NCI-H510A treated with DMSO at 0.1 percent for 48 hours (cell line): ENCODE results near the gene PDE4B.
"Not testable (repeated sequence)": the region's sequence is repeated elsewhere in the genome, so short reads cannot be mapped to it uniquely, and the experiment has no call there.

Source experiments
- DNase-seq: peaks from one replicate; lab custom pipeline; 2025; lab: John Stamatoyannopoulos, UW

The PDE4B gene

DNA sequence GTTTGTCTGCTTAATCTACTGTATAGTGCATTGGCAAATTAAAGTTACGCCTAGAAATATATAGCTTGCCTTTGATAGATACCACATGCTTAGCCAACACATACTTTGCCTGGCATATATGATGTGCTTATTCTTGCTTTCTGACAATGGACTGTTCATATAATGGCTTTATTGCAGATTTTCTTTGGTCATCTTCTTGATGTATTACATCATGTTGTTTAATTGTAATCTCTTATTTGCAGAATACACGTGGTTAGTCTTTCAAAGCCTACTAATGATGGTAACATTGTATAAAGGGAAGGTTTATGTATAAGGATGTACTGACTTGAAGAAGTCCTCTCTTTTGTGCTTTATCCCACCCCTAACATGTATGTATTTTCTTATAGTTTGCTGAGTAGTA lies 201.5 kb downstream of the PDE4B start:
- no peak for DNase-seq

DNA sequence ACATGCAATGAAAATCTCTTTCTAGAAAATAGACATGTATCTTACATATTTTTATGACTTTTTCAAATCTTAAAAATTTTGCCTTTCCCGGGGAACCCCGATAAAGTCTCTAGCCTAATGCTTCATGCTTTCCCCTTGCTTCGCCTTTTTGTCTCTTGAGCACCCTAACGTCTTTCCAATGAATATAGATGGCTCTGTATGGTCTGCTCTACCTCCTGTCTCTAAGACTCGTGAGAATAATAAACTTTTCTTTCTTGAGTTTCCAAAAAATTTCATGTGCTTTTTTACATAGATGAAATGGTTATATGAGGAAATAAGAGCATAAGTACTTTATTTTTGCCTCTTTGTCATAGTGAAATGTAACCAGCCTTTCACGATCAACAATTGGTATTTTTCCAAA lies 202.6 kb downstream of the PDE4B start:
- no peak for DNase-seq

DNA sequence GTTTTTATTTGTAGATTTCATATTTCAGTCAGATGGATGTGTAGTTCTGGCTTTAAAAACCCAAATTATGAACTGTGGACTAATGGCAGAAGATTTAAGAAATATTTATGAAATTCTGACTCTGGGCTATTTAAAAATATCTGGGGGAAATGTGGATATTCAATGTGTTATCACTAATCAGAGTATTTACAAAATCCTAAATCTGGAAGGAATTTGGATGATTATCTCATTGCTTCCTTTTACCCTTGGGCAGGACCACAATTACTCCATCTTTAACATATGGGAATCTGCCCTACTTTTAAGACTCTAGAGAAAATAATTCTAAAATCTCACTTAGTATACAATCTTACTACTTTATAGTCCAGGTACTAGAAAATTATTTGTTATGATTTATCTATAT lies 203.2 kb downstream of the PDE4B start:
- no peak for DNase-seq

DNA sequence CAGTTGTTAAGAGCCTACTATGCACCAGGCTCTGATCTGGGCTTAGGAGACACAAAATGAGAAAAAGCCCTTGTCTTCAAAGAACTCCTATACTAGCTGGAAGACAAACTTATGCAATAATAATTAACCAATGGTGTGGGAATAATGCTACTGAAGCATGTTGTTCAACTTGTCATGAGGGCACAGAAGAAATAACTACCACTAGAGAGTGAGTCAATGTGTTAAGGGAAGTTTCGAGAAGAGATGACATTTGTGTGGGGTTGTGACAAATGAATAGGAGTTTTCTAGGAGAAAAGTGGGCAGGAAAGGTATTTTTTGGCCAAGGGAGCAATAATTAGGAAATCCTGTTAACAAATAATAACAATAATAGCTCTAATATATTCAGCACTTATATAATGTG lies 205.0 kb downstream of the PDE4B start:
- no peak for DNase-seq

DNA sequence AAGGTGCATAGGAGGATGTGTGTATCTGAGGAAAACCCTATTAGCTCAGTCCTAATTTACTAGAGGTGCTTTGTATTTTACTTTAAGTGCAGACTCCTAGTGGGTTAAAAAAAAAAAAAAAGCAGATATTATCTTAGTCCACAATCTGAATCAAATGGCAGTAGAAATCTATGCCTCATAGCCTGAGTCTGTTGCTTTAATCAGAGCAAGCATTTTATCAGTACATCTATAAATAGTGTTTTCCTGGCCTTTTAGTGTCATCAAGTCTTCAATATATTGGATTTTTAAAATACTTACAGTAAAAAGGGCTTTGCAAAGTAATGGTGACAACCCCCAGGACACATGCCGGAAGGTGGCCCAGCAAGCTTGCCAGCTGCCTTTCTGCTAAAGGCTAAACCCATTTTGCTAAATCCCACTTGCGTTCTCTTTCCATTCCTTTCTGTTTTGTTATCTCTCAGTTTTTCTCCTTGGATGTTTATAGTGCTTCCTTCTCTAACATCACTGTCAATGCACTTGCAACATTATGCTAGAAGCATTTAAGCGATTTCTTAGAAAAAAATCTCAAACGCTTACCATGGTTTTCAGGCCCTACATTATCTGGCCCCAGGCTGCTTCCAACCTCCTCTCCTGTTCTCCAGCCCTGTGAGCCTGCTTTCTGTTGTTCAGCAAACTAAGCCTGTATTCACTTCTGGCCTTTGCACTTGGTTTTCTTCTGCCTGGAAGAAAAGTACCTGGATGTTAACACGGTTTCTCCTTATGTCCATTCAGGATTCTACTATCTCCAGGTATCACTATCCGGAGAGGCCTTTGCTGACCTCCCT lies 206.3 kb downstream of the PDE4B start:
- DNase-seq: no peak

DNA sequence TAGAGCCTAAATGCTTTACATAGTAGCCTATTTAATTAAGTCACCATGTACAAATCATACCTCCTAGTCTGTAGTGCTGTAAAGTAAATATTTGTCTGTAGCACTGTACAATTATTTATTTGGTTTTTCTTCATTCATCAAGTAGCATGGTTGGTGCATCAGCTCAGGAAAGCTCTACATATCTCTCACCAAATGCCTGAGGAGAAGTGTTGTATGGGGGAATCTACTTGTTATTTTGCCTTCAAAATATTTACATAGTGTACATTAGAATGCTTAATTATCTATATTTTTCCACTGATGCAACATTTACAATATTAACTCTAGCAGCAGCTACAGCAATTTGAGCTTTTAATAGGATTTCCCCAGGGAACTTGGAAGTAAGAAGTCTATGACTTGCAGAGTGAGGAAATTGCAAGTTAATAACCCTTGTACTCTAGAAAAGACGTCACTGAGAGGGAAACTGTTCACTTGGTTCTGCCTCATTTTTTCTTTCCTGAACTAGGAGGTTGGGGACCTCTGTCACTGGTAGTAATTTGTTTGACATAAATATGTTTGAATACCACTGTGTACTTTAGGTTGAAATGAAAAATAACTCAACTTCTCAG lies 207.4 kb downstream of the PDE4B start:
- peak; percentile 77 for DNase-seq

DNA sequence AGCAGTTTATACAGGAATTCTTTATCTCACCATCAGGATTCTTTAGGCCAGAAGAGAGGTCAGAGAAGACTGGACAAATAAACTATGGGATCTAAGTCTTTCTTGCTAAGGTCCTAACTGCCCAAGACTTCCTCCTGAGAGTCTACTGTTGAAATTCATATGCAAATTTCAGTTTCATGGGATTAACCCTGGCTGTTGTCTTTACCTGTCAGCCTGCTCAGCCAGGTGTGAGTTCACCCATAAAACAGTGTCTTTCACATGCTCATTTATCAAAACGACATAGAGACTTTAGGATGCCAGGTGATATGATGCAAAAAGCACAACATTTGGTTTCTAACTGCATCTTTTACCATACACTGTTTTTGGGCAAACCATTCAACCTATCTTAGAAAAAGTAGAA lies 211.0 kb downstream of the PDE4B start:
- no peak for DNase-seq

DNA sequence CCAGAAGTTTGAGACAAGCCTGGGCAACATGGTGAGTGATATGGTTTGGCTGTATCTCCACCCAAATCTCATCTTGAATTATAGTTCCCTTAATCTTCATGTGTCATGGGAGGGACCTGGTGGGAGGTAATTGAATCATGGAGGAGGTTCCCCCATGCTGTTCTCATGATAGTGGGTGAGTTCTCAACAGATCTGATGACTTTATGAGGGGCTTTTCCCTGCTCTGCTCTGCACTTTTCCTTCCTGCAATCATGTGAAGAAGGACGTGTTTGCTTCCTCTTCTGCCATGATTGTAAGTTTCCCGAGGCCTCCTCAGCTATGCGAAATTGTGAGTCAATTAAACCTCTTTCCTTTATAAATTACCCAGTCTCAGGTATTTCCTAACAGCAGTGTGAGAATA lies 213.8 kb downstream of the PDE4B start:
- not testable (repeated sequence) for DNase-seq

DNA sequence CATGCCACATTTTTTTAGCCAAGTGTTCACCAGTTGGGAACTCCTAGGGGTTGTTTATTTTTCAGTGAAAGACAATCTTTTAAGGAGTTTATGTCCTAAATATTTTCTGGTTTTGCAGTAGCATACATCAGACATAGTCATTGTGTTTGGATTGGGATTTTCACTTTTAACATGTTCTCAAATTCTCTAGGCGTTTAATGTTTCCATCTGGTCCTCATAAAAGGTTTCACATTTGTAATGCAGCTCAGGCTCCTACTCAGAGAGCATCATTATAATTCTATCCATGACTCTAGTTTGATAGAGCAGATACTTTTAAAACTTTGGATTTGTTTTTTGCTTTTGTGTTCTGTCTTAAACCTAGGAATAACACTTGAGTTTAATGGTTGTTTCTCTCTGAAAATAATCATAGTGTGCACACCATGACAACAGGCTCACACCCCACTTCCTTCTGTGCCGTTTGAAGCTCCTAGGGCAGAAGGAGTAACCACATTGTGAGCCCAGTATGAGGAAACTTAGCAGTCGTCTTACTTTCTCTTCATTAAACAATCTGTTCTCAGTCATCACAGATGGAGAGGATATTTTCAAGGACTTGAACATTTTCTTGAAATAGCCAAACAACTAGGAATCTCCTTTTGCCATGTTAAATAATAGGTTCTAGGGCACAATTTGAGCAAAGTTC lies 219.6 kb downstream of the PDE4B start:
- no peak for DNase-seq

DNA sequence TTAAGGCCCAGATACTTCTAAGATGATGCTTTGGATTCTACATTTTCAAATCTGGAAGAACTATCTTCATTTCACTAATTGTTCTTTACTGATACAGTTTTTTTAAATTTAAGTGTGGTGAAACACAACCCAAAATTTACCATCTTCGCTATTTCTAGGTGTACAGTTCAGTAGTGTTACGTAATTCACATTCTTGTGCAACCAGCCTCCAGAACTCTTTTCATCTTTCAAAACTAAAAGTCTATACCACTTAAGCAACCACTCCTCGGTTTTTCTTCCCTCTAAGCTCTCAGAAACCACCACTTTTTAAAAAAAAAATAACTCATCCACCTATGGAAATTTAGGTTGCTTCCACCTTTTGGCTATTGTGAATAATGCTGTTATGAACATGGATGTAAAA lies 220.7 kb downstream of the PDE4B start:
- DNase-seq: no peak

DNA sequence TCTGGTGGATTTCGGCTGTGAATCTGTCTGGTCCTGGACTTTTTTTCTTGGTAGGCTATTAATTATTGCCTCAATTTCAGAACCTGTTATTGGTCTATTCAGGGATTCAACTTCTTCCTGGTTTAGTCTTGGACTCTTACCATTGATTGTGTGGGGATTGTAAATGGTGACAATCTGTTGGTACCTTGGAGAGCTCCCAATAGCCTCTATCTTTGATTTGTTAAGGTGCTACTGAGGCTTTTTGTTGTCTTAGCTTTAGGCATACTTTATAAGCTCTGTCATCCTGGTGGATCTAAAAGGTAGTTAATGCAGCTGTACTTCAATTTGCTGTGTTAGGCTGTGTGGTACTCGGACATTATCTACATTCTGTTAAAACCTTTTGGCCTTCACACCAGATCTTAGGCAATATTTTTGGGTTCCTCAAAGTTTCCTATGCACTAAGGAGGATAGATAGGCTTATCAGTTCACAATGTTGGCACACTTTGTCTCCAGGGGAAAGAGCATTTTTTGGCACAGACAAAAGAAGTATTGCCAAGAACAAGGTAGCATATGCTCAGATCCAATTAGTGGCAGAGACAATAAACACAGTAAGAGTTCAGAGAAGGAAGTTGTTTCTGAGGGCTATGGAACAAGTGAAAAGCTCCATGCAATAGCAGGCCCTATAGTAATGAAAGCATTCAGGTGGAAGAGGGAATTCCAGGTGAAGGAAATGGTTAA lies 230.4 kb downstream of the PDE4B start:
- DNase-seq: no peak

DNA sequence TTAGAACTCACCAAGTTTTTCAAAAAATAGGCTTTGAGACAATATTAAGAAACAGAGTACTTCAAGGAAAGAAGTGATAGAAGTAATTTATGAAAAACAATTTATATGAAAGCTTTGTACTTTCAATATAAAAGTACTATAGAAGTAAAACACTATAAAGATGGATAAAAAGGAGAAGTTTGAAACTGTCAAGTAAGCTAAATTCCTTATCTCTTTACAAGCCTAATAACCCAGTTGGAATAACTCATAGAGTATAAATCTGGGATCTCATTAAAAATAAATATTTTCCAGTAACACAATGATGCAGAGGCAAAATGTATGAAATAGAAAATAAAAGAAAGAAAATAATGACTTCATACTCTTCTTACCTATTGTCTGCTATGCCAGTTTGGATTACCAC lies 232.5 kb downstream of the PDE4B start:
- DNase-seq: no peak

DNA sequence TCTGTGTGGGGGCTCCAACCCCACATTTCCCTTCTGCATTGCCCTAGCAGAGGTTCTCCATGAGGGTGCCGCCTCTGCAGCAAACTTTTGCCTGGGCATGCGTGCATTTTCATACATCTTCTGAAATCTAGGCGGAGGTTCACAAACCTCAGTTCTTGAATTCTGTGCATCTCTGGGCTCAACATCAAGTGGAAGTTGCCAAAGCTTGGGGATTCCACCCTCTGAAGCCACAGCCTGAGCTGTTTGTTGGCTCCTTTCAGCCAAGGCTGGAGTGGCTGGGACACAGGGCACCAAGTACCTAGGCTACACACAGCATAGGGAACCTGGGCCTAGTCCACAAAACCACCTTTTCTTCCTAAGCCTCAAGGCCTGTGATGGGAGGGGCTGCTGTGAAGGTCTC lies 235.3 kb downstream of the PDE4B start:
- DNase-seq: no peak

DNA sequence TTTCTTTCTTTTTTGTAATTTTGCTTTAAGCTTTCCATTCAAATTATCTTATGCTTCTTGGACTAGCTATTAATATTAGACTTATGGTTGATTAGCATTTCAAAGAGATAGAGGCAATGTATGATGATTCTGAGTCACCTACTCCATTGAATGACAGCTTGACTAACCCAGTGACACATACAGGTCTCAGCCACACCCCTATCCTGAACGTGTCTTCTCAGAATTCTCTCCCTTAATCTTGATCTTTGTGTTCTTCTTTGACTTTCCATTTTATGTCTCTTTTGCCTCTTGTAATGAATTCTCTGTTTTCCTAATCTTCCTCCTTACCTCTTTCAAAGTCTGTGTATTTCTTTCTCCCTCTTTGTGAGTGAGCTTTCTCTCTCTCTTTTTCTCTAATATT lies 241.1 kb downstream of the PDE4B start:
- DNase-seq: no peak

DNA sequence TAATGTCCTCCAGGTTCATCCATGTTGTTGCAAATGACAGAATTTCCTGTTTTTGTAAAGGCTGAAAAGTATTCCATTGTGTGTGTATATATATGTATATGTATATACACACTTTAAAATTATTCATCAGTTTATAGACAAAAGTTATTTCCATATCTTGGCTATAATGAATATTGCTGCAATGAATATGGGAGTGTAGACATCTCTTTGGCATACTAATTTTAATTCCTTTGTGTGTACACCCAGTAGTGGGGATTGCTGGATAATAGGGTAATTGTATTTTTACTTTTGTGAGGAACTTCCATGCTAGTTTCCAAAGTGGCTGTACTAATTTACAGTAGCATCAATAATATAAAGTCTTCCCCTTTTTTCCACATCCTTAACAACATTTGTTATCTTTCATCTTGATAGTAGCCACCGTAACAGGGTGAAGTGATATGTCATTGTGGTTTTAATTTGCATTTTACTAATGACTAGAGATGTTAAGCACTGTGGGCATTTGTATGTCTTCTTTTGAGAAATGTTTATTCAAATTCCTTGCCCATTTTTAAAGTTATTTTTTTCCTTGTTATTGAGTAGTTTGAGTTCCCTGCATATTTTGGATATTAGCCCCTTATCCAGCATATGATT lies 243.0 kb downstream of the PDE4B start:
- DNase-seq: no peak

DNA sequence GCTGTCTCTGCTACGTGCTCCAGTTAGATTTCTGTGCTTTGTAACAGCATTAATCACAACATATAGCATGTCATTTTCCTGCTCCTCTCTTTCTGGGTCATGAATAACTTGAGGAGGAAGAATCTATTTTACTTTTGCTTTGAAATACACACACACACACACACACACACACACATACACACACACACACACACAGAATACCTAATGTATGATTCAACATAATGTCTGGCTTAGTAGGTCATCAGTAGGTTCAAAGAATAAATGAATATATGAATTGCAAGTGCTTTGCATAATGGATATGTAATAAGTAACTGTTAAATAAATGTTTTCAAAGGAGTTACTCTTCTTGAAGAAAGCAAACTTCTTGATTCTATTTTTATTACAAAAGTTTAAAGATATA lies 249.0 kb downstream of the PDE4B start:
- no peak for DNase-seq

DNA sequence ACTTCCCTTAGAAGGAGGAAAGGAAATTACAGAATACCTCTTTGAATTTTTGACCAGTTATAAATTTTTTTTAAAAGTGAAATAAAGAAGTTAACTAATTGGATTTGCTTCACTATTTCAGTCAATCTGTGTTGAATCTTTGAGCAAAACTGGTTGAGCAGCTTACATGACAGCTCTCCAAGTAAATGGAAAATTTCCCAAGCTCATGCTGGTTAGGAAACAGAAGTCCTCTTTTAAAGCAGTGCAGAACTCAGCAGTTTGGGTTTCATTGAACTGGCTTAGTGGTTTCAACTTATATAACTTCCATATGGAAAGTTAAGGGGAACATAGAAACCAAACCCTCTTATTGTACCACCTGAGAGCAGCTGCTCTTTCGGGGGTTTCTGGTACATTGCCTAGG lies 250.5 kb downstream of the PDE4B start:
- no peak for DNase-seq

DNA sequence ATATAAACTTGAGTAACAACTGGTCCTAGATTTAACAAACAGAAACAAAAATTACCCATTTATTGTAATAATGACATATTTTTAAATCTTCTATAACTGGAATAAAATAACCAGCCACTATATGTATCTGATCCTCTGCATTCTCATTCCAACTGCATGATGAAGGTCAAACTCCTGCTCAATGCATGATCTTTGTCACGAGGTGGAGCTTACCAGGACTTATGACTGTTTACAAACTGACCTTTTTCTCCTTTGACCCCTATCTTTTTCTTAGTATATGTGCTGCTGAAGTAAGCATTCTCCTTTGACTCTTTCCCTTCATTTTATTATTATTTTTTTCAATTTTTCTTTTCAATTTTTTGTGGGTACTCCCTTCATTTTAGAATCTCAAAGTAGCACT lies 252.2 kb downstream of the PDE4B start:
- no peak for DNase-seq

DNA sequence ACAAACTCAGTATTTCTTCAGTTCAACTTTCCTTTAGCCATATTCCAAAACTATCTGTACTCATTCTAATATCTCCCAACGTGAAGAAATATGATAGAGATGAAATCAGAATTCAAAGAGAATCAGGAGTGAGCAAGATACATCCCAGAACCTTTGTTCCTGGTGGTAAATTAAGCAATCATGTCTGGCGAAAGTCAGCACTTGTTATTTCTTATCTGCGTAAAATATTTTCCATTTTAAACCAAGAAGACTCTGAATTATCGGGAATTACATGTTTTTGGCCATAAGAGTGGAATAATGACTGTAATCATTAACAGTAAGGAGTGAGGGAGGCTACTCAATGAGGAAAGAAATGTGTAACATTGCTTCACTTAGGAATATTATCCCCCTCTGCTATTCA lies 253.7 kb downstream of the PDE4B start:
- no peak for DNase-seq

DNA sequence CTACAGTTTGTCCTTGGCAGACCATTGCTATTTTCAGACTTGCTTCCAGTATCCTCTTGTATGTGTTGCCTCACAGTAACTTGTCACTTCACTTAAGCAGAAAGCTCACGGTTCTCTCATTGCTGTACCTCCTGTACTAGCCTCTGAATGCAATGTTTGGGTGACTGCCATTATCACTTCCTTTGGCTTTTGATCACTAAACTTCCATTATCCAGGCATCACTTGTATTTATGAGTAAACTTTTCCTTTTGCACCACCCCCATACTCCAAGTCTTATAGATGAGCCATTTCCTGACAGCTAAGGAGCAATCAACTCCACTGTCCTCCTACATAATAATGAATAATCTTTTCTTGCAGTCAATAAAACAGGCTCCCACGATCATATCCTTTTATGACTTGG lies 255.3 kb downstream of the PDE4B start:
- no peak for DNase-seq

DNA sequence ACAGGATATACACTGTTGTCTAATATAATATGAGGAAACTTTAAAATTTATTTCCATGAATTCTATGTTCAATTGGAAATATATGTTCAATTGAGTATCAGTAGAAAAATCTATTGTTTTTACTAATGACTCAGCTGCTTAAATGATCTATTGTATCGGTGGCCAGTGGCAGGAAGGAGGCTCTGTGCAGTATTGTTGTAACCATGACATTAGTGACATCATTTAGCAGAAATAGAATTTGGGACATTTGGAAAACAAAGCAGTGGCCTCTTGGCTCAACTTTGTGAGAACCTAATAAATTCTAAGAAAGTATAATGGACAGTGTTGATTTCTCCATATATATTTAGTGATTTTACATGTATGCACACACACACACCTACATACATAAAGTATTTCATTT lies 257.4 kb downstream of the PDE4B start:
- no peak for DNase-seq

DNA sequence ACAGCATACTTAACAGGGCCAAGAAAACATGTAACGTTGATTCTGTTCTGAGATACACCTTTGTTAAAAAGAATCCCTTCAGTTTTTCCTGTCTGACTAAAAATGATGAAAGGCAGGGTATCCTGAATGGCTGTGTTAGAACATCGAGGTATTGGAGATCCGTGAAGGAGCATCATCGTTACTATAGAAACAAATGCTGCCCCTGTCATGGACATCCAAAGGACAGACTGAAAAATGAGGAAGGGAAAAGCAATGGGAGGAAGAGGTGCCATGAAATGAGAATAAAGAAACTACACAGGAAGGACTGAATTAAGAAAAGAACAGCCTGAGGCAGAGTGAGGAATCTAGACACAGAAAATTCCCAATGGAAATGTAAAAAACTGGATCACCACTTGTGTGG lies 257.9 kb downstream of the PDE4B start:
- DNase-seq: no peak
